Left renal pelvis (tissue), 4 donors: ENCODE results near the gene SPACA7. TPM values are rescaled to one million over a fixed set of nuclear protein-coding genes. Genes with fewer than 3 reads are reported as not detected.
A peak's percentile ranks its signal among the peaks of the same experiment; 100 is the strongest.

Experiments
- DNase-seq, 4 donors: peaks; one replicate each; pipeline ENCODE4 v3.0.0-alpha.2; 2013; ENCODE audit warnings: low read depth in 4 of 4, low spot score in 3 of 4
- polyA plus RNA-seq, 4 donors: library from polyadenylated mRNA; unstranded; fragments of 120-200 nt; gene quantifications; one replicate each; pipeline ENCODE4 v1.2.1, GENCODE V29; 2013; ENCODE audit not compliant: insufficient read length in 4 of 4

The SPACA7 gene, protein sequence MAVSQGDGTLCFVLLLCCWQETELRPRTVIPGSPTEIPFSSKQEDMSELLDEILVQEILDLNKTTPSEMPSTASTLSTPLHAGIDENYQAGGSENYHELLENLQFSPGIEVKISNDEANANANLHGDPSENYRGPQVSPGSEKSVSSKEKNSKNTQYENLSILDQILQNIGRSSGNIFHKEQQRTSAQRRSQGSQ
- not detected for polyA plus RNA-seq

DNA sequence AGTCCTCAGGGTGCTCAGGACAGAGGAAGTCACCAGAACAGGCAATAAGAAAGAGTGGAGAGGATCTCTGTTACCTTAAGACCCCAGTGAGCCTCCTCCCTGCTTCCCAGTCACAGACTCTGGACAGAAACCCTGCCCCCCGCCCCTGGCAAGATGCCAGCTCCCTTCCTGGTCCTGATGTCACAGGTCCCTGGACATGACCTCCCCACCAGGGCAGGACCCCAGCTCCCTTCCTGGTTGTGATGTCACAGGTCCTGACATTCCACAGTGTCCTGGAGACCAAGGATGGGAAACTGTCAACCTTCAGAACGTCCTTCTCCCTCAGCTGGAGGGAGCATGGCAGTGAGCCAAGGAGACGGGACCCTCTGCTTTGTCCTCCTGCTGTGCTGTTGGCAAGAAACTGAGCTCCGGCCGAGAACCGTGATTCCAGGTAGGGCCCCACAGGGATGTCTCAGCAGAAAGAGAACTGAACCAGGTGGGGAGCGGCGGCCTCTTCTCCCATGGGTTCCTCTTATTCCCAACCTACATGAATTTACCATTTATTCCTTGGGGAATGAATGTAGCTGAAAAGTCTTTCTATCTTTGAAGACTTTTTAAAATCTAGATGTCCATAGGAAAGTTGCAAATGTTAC lies at the start of gene SPACA7:
Gene SPACA7 (plus strand): TSS at position 306 of the 632 bp plus-strand sequence. CDS start 31 bp downstream, at position 337.
- DNase-seq, result no peak

DNA sequence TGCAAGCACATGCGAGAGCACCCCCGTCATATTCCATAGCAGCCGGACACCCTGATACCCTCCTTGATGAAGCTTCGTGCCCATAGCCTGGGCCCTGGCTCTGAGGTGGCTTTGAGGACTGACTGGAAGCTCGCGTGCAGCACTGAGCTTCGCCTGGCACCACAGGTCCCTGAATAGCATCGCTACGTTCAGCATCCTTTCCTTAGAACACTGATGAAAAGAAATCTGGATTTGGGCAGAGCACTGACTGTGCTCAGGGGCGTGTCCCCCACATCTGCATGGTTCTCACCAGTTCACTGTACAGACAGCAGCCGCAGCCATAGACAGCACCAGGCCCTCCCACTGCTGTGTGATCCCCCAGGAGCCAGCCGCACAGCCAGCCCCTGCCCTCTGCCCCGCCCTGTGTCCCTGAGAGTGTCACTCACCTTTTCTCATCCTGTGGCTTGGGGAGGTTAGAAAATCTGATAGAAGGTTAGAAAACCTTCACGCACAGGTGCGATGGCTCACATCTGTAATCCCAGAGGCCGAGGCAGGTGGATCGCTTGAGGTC lies 49.3 kb upstream of the SPACA7 start:
- no peak for DNase-seq

DNA sequence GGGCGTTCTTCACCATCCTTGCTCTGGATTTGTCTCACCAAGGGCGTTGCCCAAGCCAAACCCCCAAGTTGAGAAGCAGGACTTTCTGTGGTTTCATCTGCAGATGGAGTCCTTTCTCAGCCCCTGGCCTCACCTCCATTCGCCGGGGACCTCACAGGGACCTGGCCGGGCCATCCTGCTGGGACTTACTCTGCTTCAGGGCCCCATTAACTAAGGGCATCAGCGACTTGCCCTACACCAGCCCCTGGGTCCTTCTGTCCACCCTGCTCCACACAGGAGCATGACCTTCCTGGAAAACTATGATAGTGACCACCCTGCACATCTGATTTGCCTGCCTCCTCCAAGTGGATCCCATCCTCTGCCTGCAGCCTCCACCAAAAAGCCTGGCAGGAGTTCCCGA lies 47.2 kb upstream of the SPACA7 start:
- DNase-seq, result no peak

DNA sequence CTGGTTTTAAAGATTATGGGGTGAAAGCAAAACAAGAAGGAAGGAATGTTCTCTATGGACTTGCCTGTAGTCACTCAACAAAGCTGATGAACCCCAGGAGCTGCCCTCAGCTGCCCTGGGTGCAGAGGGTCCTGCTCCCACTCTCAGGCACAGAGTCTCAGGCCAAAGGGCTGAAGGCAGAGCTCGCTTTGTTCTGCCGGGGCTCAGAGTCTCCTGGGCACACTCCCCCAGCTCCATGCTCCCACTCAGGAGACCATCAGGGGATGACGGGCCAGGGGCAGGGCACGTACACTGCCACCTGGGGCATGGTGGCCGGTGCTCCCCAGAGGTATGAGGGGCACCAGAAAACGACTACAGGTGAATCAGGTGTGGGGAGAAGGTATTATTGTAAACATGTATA lies 46.8 kb upstream of the SPACA7 start:
- no peak for DNase-seq

DNA sequence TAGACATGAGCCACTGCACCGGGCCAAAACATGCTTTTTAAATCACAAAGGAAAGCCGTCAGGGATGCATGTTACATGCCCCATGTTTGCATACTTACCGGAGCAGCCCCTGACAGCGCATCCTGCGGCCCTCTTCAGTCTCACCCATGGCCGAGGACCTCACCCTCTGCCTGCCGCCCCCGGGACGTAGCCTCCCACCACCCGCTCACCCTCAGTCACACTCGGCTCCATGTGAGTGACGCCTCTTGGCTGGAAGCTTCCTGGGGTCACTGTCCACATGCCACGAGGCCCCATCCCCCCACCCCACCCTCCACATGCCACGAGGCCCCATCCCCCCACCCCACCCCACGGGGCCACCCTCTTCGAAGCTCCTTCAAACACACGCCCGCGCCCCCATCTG lies 46.1 kb upstream of the SPACA7 start:
- no peak for DNase-seq

DNA sequence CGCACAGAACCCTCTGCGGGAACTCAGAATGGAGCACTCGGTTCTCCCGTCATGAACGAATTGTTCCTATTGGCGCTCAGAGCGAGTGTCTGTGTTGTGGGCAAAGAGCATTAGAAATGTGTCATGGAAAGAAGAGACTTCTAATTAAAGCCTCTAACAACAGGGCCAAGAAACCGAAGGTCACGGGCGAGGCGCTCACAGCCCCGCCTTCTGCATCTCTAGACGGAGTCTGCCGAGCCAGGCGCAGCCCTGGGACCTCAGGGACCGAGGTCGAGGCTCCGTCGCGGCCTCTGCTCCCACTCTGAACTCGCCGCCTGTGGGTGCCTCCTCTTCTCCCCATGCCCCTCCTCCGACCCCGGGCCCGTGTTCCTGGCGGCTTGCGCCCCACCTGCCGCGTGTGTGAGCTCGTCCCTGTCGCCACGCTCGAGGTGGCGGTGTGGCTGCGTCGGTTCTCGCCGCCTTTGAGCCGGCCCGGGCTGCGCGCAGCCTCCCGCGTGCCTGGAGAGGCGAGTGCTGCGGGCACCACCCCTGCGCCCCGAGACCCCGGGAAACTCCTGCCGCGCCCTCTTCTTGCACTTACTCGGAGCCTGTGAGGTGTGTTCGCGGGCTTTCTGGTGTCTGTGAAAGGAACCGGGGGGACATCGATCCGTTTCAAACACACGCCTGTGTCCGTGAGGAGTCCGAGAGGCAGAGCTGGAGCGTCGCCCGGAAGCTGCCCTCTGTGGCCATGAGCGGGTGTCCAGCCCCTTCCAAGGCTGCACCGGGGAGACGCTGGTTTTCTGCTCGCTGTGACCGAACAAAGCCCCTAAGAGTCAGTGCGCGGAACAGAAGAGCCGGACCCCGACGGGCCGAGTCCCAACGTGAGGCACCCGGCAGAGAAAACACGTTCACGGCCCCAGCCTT lies 45.4 kb upstream of the SPACA7 start:
- no peak for DNase-seq

DNA sequence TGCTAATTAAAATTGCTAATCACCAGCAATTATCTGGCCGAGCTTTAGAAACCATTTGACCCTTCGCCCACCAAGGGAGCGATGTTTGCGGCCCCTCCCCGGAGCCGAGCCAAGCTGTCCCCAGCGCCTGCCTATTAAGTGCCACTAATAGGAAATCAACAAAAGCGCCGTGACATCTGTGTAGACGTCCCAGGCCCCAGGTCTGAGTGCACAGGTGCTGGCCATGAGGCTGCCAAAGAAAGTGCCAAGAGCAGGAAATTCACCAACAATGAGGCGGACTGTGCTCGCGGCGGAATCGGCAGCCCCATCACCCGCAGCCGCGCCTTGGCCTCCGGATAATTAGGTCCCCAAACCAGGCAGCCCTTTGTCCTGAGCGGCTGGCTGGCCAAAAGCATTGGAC lies 44.5 kb upstream of the SPACA7 start:
- no peak for DNase-seq

DNA sequence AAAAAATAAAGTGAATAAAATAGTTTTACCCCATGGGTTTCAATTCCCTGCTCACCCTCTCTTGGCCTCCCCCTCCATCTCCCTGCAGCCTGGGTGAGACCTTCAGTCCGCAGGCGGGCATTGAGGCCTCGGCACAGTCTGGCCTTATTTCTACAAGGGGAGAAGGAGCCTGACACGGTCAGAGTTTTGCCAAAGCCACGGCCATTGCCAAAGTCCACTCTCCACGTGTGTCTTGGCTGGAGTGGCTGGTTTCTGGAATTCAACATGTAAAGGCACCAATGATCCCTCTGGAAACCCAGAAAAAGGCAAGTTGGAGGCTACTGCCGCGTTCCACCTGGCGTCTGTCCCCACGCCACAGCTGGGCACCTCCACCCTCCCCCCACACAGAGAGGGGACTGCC lies 43.4 kb upstream of the SPACA7 start:
- no peak for DNase-seq

DNA sequence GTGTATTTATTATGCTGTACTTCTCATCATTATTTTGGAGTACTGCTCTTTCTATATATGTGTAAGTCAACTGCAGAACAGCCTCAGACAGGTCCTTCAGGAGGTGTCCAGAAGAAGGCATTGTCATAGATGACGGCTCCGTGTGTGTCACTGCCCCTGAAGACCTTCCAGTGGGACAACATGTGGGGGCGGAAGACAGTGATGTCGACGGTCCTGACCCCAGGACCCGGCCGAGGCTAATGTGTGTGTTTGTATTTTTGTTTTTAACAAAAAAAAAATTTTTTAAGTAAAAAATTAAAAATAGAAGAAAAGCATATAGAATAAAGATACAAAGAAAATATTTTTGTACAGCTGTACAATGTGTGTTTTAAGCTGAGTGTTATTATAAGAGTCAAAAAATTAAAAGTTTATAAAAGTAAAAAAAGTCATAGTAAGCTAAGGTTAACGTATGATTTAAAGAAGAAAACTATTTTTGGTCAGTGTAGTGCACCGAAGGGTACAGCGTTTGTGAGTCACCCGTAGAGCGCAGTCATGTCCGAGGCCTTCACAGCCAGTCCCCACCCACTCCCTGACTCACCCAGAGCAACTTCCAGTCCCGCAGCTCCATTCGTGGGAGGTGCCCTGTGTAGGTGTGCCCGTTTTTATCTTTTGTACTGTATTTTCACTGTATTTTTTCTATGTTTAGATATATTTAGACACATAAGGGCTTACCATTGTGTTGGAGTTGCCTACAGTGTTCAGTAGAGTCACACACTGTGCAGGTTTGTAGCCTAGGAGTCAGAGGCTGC lies 42.2 kb upstream of the SPACA7 start:
- no peak for DNase-seq

DNA sequence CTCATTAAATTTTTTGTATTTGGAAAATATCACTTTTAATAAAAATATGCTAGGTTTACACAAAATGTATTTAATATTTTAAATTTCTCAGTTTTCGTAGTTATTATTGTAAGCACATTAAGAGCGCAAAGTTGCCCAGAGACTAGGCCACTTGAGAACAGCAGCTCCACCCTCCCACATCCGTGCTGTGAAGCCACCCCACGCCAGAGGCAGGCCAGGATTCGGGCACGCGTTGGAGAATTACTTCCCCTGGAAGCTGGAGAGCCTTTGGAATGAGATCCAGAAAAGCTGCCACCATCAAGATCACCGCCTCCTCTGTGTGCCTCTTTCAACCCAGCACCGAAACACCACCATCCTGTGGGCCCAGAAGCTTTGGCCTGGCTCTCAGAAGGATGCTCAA lies 41.0 kb upstream of the SPACA7 start:
- DNase-seq, result no peak

DNA sequence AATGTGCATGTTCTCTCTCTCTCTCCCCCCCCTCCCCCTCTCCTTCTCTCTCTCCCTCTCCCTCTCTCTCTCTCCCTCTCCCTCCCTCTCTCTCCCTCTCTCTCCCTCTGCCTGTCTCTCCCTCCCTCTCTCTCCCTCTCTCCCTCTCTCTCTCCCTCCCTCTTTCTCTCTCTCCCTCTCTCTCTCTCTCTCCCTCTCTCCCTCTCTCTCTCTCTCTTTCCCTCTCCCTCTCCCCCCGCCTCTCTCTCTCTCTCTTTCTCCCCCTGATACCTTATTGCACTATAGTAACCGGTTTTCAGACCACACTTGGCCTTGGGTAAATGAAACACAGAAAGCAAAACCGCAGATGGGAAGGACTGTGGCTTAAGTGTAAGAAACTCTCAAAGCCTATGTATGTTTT lies 34.7 kb upstream of the SPACA7 start:
- DNase-seq, result no peak

DNA sequence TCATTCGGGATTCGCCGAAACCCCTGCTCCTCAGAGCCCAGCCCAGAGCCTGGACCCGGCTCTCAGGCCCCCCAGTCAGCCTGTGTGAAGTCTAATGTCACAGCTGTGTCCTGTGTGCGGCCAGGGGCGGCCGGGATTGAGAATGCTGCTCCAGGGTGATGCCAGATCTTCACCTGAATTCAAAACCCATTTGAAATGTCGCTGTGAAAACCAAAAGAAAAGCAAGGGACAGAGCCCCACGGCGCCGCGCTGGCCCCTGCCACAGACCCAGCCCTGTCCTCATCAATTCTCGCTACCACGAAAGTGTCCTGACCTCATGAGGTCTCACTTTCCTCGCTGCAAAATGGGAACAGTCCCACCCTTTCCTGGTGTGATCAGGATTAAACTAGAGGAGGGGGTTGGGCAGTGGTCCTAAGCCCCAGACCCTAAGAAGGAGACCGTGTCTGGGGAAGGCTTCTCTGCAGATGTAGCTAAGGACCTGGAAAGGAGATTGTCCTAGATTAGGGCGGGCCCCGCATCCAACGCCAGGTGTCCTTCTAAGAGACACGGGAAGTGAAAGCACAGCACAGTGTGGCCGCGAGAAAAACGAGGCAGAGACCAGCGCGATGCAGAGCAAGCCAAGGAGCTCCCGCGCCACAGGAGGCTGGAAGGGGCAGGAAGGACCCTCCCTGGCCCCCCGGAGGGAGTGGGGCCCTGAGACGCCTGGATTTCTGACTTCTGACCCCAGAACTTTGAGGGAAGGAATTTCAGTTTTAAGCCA lies 34.0 kb upstream of the SPACA7 start:
- DNase-seq, result no peak

DNA sequence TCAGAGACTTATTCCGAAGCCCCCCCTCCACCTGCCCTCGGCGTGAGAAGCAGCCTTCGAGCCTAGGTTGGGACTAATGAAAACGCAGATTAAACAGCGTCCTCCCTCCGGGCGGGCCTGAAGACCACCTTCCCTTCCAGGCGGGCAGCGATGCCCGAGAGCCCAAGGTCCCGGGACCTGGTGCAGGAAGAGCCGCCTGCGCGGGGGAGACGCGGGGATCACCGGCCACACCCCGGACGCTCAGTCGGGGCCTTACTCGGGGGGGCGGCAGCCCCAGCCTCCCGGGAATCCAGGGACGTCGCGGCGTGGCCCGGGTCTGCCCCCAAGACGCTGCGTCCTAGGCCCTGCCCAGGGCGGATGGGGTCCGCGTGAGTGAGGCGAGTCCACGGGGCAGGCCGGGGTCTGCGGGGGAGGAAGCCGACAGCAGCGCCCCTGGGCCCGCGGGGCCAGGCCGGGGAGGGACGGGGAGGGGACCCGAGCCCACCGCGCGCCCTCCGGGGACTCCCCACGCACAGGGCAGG lies 33.3 kb upstream of the SPACA7 start:
- DNase-seq, result no peak

DNA sequence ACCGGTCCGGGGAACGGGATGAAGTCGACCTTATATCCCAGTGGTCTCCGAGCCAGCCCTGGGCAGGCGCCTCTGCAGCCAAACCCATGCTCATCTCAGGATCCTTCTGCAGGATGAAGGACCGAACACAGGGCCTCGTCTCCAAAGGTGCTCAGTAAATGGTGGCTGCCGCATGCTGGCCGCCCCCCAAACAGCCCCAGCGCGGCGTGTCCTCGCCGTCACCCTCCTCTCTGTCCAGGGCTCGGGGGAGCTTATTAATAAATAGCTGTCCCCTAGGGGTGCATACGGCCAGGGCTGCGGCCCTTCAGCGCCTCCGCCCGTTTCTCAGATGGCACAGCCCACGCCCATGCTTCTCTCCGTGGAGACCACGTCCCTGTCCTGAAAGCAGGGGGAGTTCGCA lies 32.6 kb upstream of the SPACA7 start:
- DNase-seq, result no peak

DNA sequence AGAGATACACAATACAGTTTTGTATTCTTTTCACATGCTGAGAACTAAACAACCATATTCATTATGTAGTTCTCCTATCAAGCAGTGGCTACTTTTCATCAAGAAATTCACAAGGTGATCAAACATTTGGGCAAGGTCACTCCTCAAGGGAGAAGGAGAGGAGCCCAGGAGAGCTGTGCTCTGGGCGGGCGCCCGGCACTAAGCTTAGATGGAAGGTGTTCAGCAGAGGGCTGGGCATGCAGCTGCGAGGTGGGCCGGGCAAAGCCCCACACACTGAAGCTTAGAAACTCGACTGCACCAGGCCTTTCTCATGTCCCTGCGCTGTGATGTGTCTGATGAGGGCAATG lies 30.4 kb upstream of the SPACA7 start:
- no peak for DNase-seq

DNA sequence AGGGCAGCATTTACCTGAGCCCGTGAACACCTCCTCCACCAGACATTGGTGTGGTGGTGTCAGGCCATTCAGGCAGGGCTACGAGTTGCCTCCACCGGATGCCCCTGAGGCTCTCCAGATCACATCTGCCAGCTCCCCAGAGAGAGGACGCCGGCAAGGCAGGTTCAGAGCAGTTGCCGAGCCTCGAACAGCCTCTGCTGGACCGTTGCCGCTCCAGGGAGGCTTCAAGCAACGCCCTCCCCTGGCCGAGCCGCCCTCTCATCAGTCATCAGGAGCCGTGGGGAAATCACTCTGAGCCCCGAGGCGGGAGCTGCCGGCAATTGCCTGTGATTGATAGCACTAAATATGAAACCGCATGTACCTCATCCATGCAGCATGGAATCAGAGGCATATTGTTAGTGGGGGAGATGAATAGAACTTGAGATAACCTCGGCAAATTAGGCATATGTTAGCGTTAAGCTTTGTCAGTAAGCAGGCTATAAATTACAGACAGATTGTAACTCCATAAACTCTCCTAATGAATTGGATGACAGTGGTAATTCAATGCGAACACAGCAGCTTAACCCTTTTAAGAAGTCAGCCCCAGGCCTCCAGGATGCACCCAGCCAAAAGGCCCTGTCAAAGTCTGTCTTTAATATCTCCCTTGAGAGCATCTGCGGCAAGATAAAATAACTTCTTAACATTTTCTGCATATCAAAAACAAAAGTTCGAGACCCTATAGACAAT lies 29.8 kb upstream of the SPACA7 start:
- DNase-seq, result peak in 3 of 4 donors; percentile 14 to 29 (median 17)

DNA sequence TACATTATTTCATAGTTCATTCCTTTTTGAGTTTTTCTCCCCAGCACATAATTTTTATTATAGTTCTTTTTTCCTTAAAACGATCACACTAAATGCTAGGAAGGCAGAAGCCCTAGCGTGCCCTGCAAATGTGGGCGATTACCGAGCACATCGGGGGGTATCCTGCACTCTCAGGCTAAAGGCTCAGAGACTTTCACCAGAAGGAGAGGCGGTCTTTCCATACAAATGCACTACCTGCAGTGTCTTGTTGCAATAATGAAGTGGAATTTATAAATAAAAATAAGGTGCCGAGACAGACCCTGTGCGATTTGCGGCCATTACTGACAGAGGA lies 29.3 kb upstream of the SPACA7 start:
- DNase-seq, result no peak

DNA sequence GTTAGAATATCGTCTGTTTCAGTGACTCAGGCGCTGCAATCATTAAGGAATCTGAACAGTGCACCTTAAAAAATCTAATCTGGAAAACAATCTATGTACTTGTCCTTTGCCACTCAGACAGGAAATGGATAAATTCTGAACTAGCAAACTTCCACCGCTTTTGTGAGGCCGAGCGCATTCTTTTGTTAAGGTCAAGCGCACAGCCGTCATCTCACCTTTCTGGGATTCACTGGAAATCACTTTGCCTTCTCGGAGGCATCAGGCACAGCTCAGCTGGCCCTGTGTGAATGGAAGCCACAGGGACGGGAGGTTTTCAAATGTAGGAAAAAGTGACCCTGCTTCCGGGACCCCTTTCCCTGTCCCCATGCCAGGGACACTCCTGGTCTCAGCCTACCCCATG lies 28.2 kb upstream of the SPACA7 start:
- no peak for DNase-seq

DNA sequence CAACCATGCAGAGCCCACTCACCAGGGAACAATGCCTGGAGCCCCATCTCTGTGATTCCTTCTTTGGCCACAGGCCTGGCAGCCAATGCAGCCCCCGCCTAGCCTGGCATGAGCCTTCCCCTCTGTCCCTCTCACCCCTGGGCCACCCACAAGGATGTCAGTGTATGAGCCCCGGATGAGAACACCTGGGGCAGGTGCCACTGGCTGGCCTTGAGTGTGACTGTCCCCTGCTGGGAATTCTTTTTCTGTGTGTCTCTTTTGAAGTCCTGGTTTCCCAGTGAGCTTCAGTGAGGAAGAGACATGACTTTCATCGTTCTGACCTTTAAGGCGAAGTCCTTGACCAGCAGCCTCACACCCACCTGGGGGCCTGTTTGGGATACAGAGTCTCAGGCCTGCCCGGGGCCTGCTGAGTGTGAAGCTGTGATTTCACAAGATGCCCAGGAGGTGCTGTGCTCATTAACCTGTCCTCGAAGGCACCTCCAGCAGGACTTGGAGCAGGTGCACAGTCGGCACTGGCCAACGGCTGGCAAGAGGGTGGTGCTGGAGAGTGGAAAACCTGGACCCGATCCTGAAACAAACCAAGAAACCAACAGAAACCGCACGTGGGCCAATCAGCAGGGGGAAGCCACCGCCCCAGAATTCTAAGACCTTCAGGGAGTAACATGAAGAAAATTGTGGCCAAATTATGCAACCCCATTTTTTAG lies 27.4 kb upstream of the SPACA7 start:
- no peak for DNase-seq
